ENCODE results near the gene TENM4.
"Not testable (repeated sequence)": the region's sequence is repeated elsewhere in the genome, so short reads cannot be mapped to it uniquely, and the experiment has no call there.

Gene TENM4

GRCh38 chr11:78868563-78868962, 572.3 kb downstream of the TENM4 start:
- no peak for DNase-seq

- DNase-seq = no peak
Observed at GRCh38 chr11:78860720-78861422, 580.0 kb downstream of the TENM4 start.

- DNase-seq = no peak
Observed at GRCh38 chr11:78857688-78858087, 583.1 kb downstream of the TENM4 start.

- no peak for DNase-seq
Observed at GRCh38 chr11:78856211-78856610, 584.6 kb downstream of the TENM4 start.

- DNase-seq = no peak
Observed at GRCh38 chr11:78855116-78855515, 585.7 kb downstream of the TENM4 start.

GRCh38 chr11:78853521-78853920, 587.3 kb downstream of the TENM4 start:
- DNase-seq = no peak

GRCh38 chr11:78851878-78852586, 588.8 kb downstream of the TENM4 start:
- no peak for DNase-seq

GRCh38 chr11:78850078-78850477, 590.8 kb downstream of the TENM4 start:
- DNase-seq = no peak

GRCh38 chr11:78846269-78846668, 594.6 kb downstream of the TENM4 start:
- DNase-seq = no peak

GRCh38 chr11:78845496-78845895, 595.3 kb downstream of the TENM4 start:
- no peak for DNase-seq

GRCh38 chr11:78841456-78842060, 599.3 kb downstream of the TENM4 start:
- no peak for DNase-seq

GRCh38 chr11:78840623-78841022, 600.2 kb downstream of the TENM4 start:
- DNase-seq = no peak

- no peak for DNase-seq
Observed at GRCh38 chr11:78840200-78840599, 600.6 kb downstream of the TENM4 start.

GRCh38 chr11:78838417-78838816, 602.4 kb downstream of the TENM4 start:
- no peak for DNase-seq

GRCh38 chr11:78835646-78836045, 605.2 kb downstream of the TENM4 start:
- DNase-seq = no peak

- no peak for DNase-seq
Observed at GRCh38 chr11:78834886-78835285, 605.9 kb downstream of the TENM4 start.

GRCh38 chr11:78833237-78833636, 607.6 kb downstream of the TENM4 start:
- DNase-seq = no peak

- DNase-seq = no peak
Observed at GRCh38 chr11:78832226-78832947, 608.4 kb downstream of the TENM4 start.

- DNase-seq = no peak
Observed at GRCh38 chr11:78831571-78831970, 609.3 kb downstream of the TENM4 start.

- DNase-seq = no peak
Observed at GRCh38 chr11:78830277-78830819, 610.5 kb downstream of the TENM4 start.

- no peak for DNase-seq
Observed at GRCh38 chr11:78829146-78829545, 611.7 kb downstream of the TENM4 start.

GRCh38 chr11:78828676-78829075, 612.2 kb downstream of the TENM4 start:
- no peak for DNase-seq

- DNase-seq = not testable (repeated sequence)
Observed at GRCh38 chr11:78827291-78827690, 613.5 kb downstream of the TENM4 start.

Data from activated CD4-positive, CD25-positive, alpha-beta regulatory T cell treated with anti-CD3 and anti-CD28 coated beads, Interleukin-2, amount 50 U/mL, for 72 hours (primary cell).